BJ (cell line): ENCODE data around the gene GRIK3. TPM values are rescaled to one million over a fixed set of nuclear protein-coding genes. Genes with fewer than 3 reads are reported as not detected.

Source experiments
- CTCF ChIA-PET: fragments of 350-600 bp; formaldehyde crosslinking; extraction: SDS; loops from one replicate; lab custom pipeline; 2021; ENCODE audit warnings: antibody characterized with exemption, inconsistent platforms; lab: Yijun Ruan, JAX
- POLR2A ChIA-PET: fragments of 300-600 bp; sonication (Branson Sonifier 250); formaldehyde crosslinking; extraction: SDS; loops from one replicate; lab custom pipeline; 2021; ENCODE audit warnings: antibody characterized with exemption; lab: Charles Lee
- DNase-seq: peaks from one replicate; pipeline ENCODE4 v3.0.0-alpha.2; 2011; ENCODE audit warnings: low read depth
- H3K27me3 ChIP-seq: 2 replicates; pipeline ENCODE4 v1.6.0; 2011; ENCODE audit warnings: low read length; ENCODE audit not compliant: control insufficient read depth, insufficient read depth
- H3K36me3 ChIP-seq: 2 replicates; pipeline ENCODE4 v1.5.1; 2011; ENCODE audit warnings: low read length; ENCODE audit not compliant: control insufficient read depth, insufficient read depth
- H3K4me3 ChIP-seq: 2 replicates; pipeline ENCODE4 v1.5.1; 2011; ENCODE audit warnings: low read depth, mild to moderate bottlenecking, control low read depth, low read length
- polyA plus RNA-seq: library from polyadenylated mRNA; depleted of rRNA; stranded (reverse); fragments of >200 nt; gene quantifications from 2 replicates; pipeline ENCODE4 v1.2.3, GENCODE V29; 2011
- TF ChIP-seq, protein P1 (sequence below): IDR thresholded peaks from 2 replicates; pipeline ENCODE4 v1.5.1; 2011; ENCODE audit warnings: low read depth, mild to moderate bottlenecking, control low read depth, inconsistent platforms, low read length, moderate library complexity; ENCODE audit not compliant: insufficient read depth

GRIK3 gene
- polyA plus RNA-seq, 1 experiment = not detected

DNA sequence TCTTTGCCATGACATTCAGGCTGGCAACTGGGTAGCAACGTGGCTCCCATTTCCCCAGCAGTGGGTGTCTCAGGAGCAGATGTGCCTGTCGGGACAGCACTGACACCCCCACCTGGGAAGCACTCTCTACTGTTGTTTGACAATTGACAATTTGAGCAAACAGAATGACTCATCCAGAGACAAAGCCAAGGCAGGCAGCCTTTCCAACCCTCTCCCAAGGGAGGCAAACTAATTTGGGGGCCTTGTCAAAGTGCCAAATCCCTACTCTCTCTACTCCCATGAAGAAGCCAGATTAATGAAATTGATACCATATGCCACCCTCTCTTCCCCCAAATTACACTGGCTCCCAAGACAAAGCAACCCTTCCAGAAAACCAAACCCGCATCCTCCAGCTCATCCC lies 65.6 kb downstream of the GRIK3 start:
- ChIA-PET POLR2A (no interaction called here), CTCF (no interaction called here)
- no peak for DNase-seq
- Histone ChIP-seq H3K4me3 (no peak overlapping the region), H3K36me3 (no peaks in the 10 kb centered on the region), H3K27me3 (no peaks in the 10 kb centered on the region)
- TF ChIP-seq, protein P1, sequence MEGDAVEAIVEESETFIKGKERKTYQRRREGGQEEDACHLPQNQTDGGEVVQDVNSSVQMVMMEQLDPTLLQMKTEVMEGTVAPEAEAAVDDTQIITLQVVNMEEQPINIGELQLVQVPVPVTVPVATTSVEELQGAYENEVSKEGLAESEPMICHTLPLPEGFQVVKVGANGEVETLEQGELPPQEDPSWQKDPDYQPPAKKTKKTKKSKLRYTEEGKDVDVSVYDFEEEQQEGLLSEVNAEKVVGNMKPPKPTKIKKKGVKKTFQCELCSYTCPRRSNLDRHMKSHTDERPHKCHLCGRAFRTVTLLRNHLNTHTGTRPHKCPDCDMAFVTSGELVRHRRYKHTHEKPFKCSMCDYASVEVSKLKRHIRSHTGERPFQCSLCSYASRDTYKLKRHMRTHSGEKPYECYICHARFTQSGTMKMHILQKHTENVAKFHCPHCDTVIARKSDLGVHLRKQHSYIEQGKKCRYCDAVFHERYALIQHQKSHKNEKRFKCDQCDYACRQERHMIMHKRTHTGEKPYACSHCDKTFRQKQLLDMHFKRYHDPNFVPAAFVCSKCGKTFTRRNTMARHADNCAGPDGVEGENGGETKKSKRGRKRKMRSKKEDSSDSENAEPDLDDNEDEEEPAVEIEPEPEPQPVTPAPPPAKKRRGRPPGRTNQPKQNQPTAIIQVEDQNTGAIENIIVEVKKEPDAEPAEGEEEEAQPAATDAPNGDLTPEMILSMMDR = no peak

DNA sequence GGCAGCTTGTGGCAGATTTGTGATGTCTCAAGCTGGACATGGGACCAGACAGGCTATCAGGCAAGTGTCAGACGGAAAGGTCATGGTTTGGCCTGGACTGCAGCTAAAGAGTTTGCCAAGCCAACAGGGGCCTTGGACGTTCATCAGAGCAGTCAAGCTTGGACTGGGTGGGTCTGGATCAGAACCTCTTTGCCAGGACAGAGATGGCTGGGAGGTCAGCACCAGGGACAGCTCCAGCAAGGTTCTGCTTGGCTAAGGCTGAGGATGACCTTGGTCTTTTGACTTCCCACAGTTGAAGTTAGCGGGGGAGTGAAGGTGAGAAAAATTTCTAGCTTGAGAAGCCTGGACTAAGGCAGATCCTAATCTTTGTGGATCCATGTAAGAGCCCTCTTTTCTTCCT lies 68.1 kb downstream of the GRIK3 start:
- POLR2A ChIA-PET = no interaction called here
- CTCF ChIA-PET = no interaction called here
- H3K36me3 ChIP-seq = no peaks in the 10 kb centered on the region
- no peaks in the 10 kb centered on the region for H3K27me3 ChIP-seq
- DNase-seq = no peak
- no peak overlapping the region for H3K4me3 ChIP-seq
- TF ChIP-seq, protein P1 = no peak

DNA sequence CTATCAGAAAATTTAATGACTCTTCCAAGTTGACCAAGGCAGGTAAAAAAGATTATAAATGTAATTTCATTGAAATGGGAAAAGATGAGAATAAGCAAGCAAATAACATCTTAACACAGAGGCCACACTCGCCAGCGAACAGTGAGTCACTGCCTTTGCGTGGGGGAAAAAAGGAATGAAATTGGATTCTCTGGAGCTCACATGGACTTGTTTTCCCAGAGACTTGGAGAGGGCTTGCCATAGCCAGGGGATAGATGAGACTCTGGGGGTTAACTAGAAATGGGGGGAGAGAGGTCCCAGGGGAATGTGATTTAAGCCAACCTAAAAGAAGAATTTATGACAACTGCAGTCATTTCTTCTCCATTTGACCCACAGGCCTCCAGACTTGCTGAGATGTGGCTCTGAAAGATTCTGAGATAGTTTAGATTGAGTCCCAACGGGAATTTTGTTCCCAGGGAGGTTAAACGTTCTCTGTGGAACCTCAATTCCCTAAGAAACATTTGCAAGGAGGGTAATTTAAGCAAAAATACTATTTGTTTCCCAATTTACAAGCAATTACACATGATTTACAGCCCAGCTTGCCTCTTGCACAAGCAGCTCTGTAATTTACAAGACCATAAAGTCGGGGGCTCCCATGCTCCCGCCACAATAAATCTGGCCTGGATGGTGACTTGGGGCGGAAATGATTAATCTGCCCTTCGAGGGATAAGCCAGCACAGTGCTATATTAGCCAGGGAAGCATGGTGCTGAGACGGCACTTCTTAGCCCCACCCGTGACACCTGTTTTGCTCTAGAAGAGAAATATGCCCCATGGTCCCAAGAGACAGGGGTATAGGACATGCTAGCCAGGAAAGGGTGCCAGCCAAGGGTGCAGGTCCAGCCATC lies 68.8 kb downstream of the GRIK3 start:
- Histone ChIP-seq H3K4me3 (no peak overlapping the region), H3K27me3 (no peaks in the 10 kb centered on the region), H3K36me3 (no peaks in the 10 kb centered on the region)
- TF ChIP-seq, protein P1 = no peak
- DNase-seq = no peak
- POLR2A ChIA-PET = no interaction called here
- CTCF ChIA-PET = no interaction called here

DNA sequence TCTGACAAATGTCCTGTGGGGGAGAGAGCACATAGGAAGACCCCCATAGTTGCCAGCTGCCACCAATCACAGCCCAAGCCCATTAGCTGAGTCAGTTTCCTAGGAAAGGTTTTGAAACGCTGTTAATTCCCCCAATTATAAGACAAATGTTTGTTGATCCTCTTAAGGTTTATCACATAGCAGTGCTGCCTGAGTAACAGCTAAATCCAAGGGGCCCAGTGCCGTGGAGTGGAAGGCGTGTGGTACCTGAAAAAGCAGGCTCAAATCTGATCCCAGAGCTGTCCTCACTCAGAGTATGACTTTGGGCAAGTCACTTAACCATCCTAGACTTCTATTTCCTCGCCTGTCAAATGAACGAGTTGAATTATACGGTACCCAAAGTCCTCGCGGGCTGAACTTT lies 69.5 kb downstream of the GRIK3 start:
- H3K27me3 ChIP-seq = no peaks in the 10 kb centered on the region
- no peak for DNase-seq
- no peak overlapping the region for H3K4me3 ChIP-seq
- H3K36me3 ChIP-seq = no peaks in the 10 kb centered on the region
- ChIA-PET CTCF (no interaction called here), POLR2A (no interaction called here)
- TF ChIP-seq, protein P1 = no peak

DNA sequence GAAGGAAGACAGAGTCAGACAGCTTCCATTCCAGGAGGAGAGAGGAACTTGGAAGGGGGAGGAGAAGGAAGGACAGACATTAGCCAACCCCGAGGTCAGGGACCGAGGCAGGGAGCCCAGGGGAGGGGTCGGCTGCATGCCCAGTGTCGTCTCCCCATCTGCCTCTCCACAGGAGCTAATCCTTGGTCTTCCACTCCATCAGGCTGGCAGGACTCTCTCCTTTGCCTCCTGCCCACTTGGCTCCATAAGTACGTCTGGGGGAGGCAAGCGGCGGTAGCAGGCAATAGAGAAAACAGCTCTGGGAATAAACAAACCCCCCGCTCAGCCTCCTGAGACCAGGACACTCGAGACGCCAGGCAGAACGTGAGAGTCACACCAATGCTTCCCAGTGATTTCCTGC lies 71.3 kb downstream of the GRIK3 start:
- Histone ChIP-seq H3K4me3 (no peak overlapping the region), H3K36me3 (no peaks in the 10 kb centered on the region), H3K27me3 (no peaks in the 10 kb centered on the region)
- DNase-seq = no peak
- TF ChIP-seq, protein P1 = no peak
- ChIA-PET POLR2A (no interaction called here), CTCF (no interaction called here)
